ENCODE data around the gene PARPBP.
"Not testable (repeated sequence)": the region's sequence is repeated elsewhere in the genome, so short reads cannot be mapped to it uniquely, and the experiment has no call there.

Gene PARPBP

GRCh38 chr12:102155206-102155605 lies 35.2 kb downstream of the PARPBP start:
- DNase-seq (ENCODE audit: low read depth in 1 of 2, low spot score in 1 of 2) = not testable (repeated sequence)

- no peak for DNase-seq (ENCODE audit: low read depth in 1 of 2, low spot score in 1 of 2)
Measured at GRCh38 chr12:102163383-102163782, 43.4 kb downstream of the PARPBP start.

GRCh38 chr12:102167821-102168604 lies 48.0 kb downstream of the PARPBP start:
- no peak for DNase-seq (ENCODE audit: low read depth in 1 of 2, low spot score in 1 of 2)

- no peak for DNase-seq (ENCODE audit: low read depth in 1 of 2, low spot score in 1 of 2)
Measured at GRCh38 chr12:102169922-102170621, 50.1 kb downstream of the PARPBP start.

GRCh38 chr12:102171951-102172350 lies 52.0 kb downstream of the PARPBP start:
- DNase-seq (ENCODE audit: low read depth in 1 of 2, low spot score in 1 of 2) = no peak

GRCh38 chr12:102172436-102172835 lies 52.5 kb downstream of the PARPBP start:
- DNase-seq (ENCODE audit: low read depth in 1 of 2, low spot score in 1 of 2) = no peak

GRCh38 chr12:102174117-102174516 lies 54.1 kb downstream of the PARPBP start:
- no peak for DNase-seq (ENCODE audit: low read depth in 1 of 2, low spot score in 1 of 2)

GRCh38 chr12:102174761-102175160 lies 54.8 kb downstream of the PARPBP start:
- no peak for DNase-seq (ENCODE audit: low read depth in 1 of 2, low spot score in 1 of 2)

GRCh38 chr12:102182635-102183034 lies 62.7 kb downstream of the PARPBP start:
- no peak for DNase-seq (ENCODE audit: low read depth in 1 of 2, low spot score in 1 of 2)

- no peak for DNase-seq (ENCODE audit: low read depth in 1 of 2, low spot score in 1 of 2)
Measured at GRCh38 chr12:102195826-102196225, 75.8 kb downstream of the PARPBP start.

GRCh38 chr12:102197789-102198188 lies 77.8 kb downstream of the PARPBP start, which contains the start of gene PMCH:
Gene PMCH, minus strand, starts transcription at chr12:102197833. Its CDS starts 63 bp downstream, at chr12:102197770.
- DNase-seq (ENCODE audit: low read depth in 1 of 2, low spot score in 1 of 2) = no peak

- no peak for DNase-seq (ENCODE audit: low read depth in 1 of 2, low spot score in 1 of 2)
Measured at GRCh38 chr12:102201436-102202061, 81.6 kb downstream of the PARPBP start.

- no peak for DNase-seq (ENCODE audit: low read depth in 1 of 2, low spot score in 1 of 2)
Measured at GRCh38 chr12:102202556-102202955, 82.6 kb downstream of the PARPBP start.

GRCh38 chr12:102204025-102204424 lies 84.0 kb downstream of the PARPBP start:
- DNase-seq (ENCODE audit: low read depth in 1 of 2, low spot score in 1 of 2) = no peak

- DNase-seq (ENCODE audit: low read depth in 1 of 2, low spot score in 1 of 2) = no peak
Measured at GRCh38 chr12:102215992-102216691, 96.2 kb downstream of the PARPBP start.

- DNase-seq (ENCODE audit: low read depth in 1 of 2, low spot score in 1 of 2) = no peak
Measured at GRCh38 chr12:102220736-102221135, 100.8 kb downstream of the PARPBP start.

- DNase-seq (ENCODE audit: low read depth in 1 of 2, low spot score in 1 of 2) = no peak
Measured at GRCh38 chr12:102227954-102228353, 108.0 kb downstream of the PARPBP start.

- no peak for DNase-seq (ENCODE audit: low read depth in 1 of 2, low spot score in 1 of 2)
Measured at GRCh38 chr12:102232036-102232435, 112.1 kb downstream of the PARPBP start.

GRCh38 chr12:102232446-102232845 lies 112.5 kb downstream of the PARPBP start:
- DNase-seq (ENCODE audit: low read depth in 1 of 2, low spot score in 1 of 2) = no peak

- DNase-seq (ENCODE audit: low read depth in 1 of 2, low spot score in 1 of 2) = no peak
Measured at GRCh38 chr12:102234599-102234998, 114.6 kb downstream of the PARPBP start.

GRCh38 chr12:102240859-102241258 lies 120.9 kb downstream of the PARPBP start:
- not testable (repeated sequence) for DNase-seq (ENCODE audit: low read depth in 1 of 2, low spot score in 1 of 2)
